Measurements from ENCODE around the gene EPHX1.

GRCh38 chr1:225794954-225795353, 15.0 kb upstream of the EPHX1 start:
- TF ChIP-seq CTCF (IDR thresholded peaks at IDR 0.05; ENCODE audit: insufficient read depth, low read depth, low read length) (no peak), EZH2 (IDR thresholded peaks at IDR 0.05; ENCODE audit: insufficient read depth, low read length) (no peak)
